Heart left ventricle (tissue), 16 donors: Measurements from ENCODE around the gene NEDD4L. TPM values are rescaled to one million over a fixed set of nuclear protein-coding genes. Genes with fewer than 3 reads are reported as not detected.

ENCODE experiments used
- ATAC-seq, 4 donors: fragments of 200-7000 bp; cut with Tn5 transposase; one replicate each; pipeline ENCODE4 v1.9.1; 2020 to 2022; ENCODE audit warnings: moderate library complexity in 4 of 4, mild to moderate bottlenecking in 3 of 4, moderate number of reproducible peaks in 1 of 4
- DNase-seq, 5 donors: peaks; one replicate each; pipeline ENCODE4 v3.0.0-alpha.2; 2020
- H3K27ac ChIP-seq, 12 donors: fragments of 200-600 bp; sonication (generic) in 4 of 12; one replicate each; pipeline versions ENCODE4 v1.5.0 to v1.8.0; 2016 to 2022; ENCODE audit warnings: mild to moderate bottlenecking in 2 of 12
- H3K27me3 ChIP-seq, 9 donors: fragments of 200-600 bp; sonication (generic) in 2 of 9; one replicate each; pipeline versions ENCODE4 v1.5.1 to v1.8.0; 2016 to 2022; ENCODE audit warnings: mild to moderate bottlenecking in 3 of 9
- H3K36me3 ChIP-seq, 9 donors: fragments of 200-600 bp; sonication (generic) in 2 of 9; one replicate each; pipeline versions ENCODE4 v1.5.0 to v1.8.0; 2018 to 2022; ENCODE audit warnings: mild to moderate bottlenecking in 2 of 9
- H3K4me1 ChIP-seq, 12 donors: fragments of 200-600 bp; sonication (generic) in 4 of 12; one replicate each; pipeline versions ENCODE4 v1.5.0 to v1.8.0; 2016 to 2022; ENCODE audit warnings: mild to moderate bottlenecking in 3 of 12
- H3K4me3 ChIP-seq, 12 donors: fragments of 200-600 bp; sonication (generic) in 4 of 12; one replicate each; pipeline versions ENCODE4 v1.5.0 to v1.8.0; 2017 to 2022; ENCODE audit warnings: mild to moderate bottlenecking in 9 of 12, moderate library complexity in 4 of 12
- H3K9me3 ChIP-seq, 12 donors: fragments of 200-600 bp; sonication (generic) in 4 of 12; one replicate each; pipeline versions ENCODE4 v1.5.0 to v1.8.0; 2016 to 2022; ENCODE audit warnings: mild to moderate bottlenecking in 1 of 12
- CTCF ChIP-seq, 12 donors: fragments of 200-600 bp; sonication (generic) in 4 of 12; IDR thresholded peaks; one replicate each; pipeline versions ENCODE4 v1.5.0 to v1.8.0; 2018 to 2022; ENCODE audit warnings: antibody characterized with exemption in 12 of 12, mild to moderate bottlenecking in 5 of 12
- POLR2A ChIP-seq, 2 donors: fragments of 450-650 bp; IDR thresholded peaks; one replicate each; pipeline ENCODE4 v1.6.1; 2017; ENCODE audit warnings: antibody characterized with exemption in 2 of 2, mild to moderate bottlenecking in 2 of 2, moderate library complexity in 2 of 2
- WGBS, 4 donors: extraction: QIAGEN DNeasy Blood & Tissue Kit in 2 of 4; methylation state at CpG; one replicate each; pipeline versions ENCODE4 v1.1.5 to v1.1.7; 2013 to 2018; 5-methylcytosine and 5-hydroxymethylcytosine counted together
- intact Hi-C, 10 donors: fragments of 100-400 bp; cut with DNase I; formaldehyde crosslinking; loops; one replicate each; pipeline versions ENCODE4 v1.11.1 to v1.14.2; 2022
- polyA plus RNA-seq, 2 donors: library from polyadenylated mRNA; stranded (reverse); fragments of 200-250 nt; gene quantifications; one replicate each; pipeline ENCODE4 v1.2.3, GENCODE V29; 2013
- total RNA-seq, 9 donors: library from RNA; depleted of rRNA in 2 of 9; stranded (reverse); fragments of >200 nt in 2 of 9; fragmentation: NEBNext Ultra II Directional in 3 of 9; extraction: Animal tissue kit (Norgen Biotek cat#: 25700) in 3 of 9; gene quantifications; one replicate each; pipeline versions ENCODE4 v1.1.0 to v1.2.4, GENCODE V29; 2016 to 2023
- donor health status: ischemic (EF 13 %, LVEDD 7.1; RV severe dilation, severe dysfunction).
- donor health status: healthy with polysubstance abuse.
- donor health status: DM: no; HTN: yes; CAD: no.
- donor health status: DM: no; HTN: no; CAD: no.
- donor health status: ischemic (EF 25% LVEDD 6.9; RV normal size, moderate dysfunction).
- donor health status: ischemic (EF 25% LVEDD 5.7; RV mildly dilated, moderate dysfunction).
- donor health status: healthy.
- donor health status: DM: yes; HTN: yes; CAD: no.
- donor health status: ischemic (EF 35%, LVEDD 5.7; RV mildly dilated, moderate dysfunction).
- donor health status: nonischemic (EF 11% LVEDD 7.7; RV severe dilation, severe dysfunction).
- donor health status: DM: yes; HTN: yes; CAD: no.
- donor health status: PGD.
- donor health status: ischemic (EF 29% LVEDD 5.4; RV normal size, mild dysfunction).
- donor health status: nonischemic (EF 23%, LVEDD 6.1; RV moderate dilation, normal function).

Gene NEDD4L
- total and polyA plus RNA-seq, 11 donors: 14.7 to 64.1 (median 51.7) TPM

- no peak overlapping the region for H3K4me3 ChIP-seq
- WGBS, 4 donors: 82 to 87% (median 84%) methylated on average over 5 of the region's 5 CpGs
- peaks cover 0 to 37% (median 6%) of the 10 kb centered on the region in 9 donors for H3K36me3 ChIP-seq
- no peak overlapping the region for H3K27ac ChIP-seq
- no peaks in the 10 kb centered on the region for H3K27me3 ChIP-seq
- ATAC-seq: no peak
- no peaks in the 10 kb centered on the region for H3K9me3 ChIP-seq
- intact Hi-C loops: loop anchor here in 2 of 10 donors (10.0 kb wide), 2 partner anchors 155 to 295 kb away; partner anchors contain the start of gene NEDD4L (in 1 of the 2)
- no peak for DNase-seq
- no peak for TF ChIP-seq POLR2A (IDR thresholded peaks at IDR 0.05)
- TF ChIP-seq CTCF (IDR thresholded peaks at IDR 0.05): no peak
- peaks cover 0 to 33% (median 11%) of the 10 kb centered on the region in 12 donors for H3K4me1 ChIP-seq
Observed at GRCh38 chr18:58339890-58340289, 295.9 kb downstream of the NEDD4L start.

DNA sequence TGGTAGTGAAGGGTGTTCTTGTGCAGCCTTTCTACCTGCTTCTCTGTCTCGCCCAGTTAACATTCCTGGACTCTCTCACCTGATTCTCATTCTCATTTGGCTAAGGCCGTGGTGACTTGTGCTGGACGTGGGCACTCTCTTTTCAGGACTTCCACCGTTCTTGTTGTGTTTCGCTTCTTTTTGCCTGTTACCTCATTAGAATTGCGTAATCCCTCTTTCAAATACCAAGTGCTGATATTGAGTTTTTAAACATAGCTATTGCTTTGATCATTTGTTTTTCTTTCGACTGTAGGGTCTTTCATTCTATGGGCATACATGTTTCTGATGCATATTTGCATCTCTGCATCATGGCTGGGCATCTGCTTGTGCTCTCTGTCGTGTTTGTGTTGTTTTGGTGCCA lies 297.9 kb downstream of the NEDD4L start:
- ATAC-seq (no peak), DNase-seq (no peak)
- H3K4me1 ChIP-seq: peaks cover 0 to 35% (median 11%) of the 10 kb centered on the region in 12 donors
- 79 to 86% (median 84%) methylated on average over 8 of the region's 8 CpGs for WGBS, 4 donors
- peaks cover 0 to 25% (median 0%) of the 10 kb centered on the region in 9 donors for H3K36me3 ChIP-seq
- no peaks in the 10 kb centered on the region for H3K9me3 ChIP-seq
- no peak overlapping the region for H3K4me3 ChIP-seq
- no peak overlapping the region for H3K27ac ChIP-seq
- TF ChIP-seq POLR2A (IDR thresholded peaks at IDR 0.05) (no peak), CTCF (IDR thresholded peaks at IDR 0.05) (no peak)
- H3K27me3 ChIP-seq: no peaks in the 10 kb centered on the region
- intact Hi-C loops: loop anchor here in 1 of 10 donors (10.0 kb wide), 1 partner anchor 153 kb away; no protein-coding TSS in a partner anchor

GRCh38 chr18:58344080-58344670 lies 300.1 kb downstream of the NEDD4L start:
- no peaks in the 10 kb centered on the region for H3K9me3 ChIP-seq
- intact Hi-C loops: loop anchor here in 1 of 10 donors (10.0 kb wide), 1 partner anchor 151 kb away; no protein-coding TSS in a partner anchor
- TF ChIP-seq POLR2A (IDR thresholded peaks at IDR 0.05) (no peak), CTCF (IDR thresholded peaks at IDR 0.05) (no peak)
- no peak overlapping the region for H3K4me3 ChIP-seq
- no peak for DNase-seq
- H3K27me3 ChIP-seq: no peaks in the 10 kb centered on the region
- WGBS, 4 donors: 77 to 78% (median 77%) methylated on average over 3 of the region's 3 CpGs
- H3K36me3 ChIP-seq: peaks cover 0 to 27% (median 0%) of the 10 kb centered on the region in 9 donors
- ATAC-seq: peak; percentile 27 to 67 (median 48)
- peaks cover 0 to 15% (median under 1%) of the 10 kb centered on the region in 12 donors for H3K4me1 ChIP-seq
- H3K27ac ChIP-seq: peak overlapping the region in 5 of 12 donors; percentile 10 to 32 (median 14)

DNA sequence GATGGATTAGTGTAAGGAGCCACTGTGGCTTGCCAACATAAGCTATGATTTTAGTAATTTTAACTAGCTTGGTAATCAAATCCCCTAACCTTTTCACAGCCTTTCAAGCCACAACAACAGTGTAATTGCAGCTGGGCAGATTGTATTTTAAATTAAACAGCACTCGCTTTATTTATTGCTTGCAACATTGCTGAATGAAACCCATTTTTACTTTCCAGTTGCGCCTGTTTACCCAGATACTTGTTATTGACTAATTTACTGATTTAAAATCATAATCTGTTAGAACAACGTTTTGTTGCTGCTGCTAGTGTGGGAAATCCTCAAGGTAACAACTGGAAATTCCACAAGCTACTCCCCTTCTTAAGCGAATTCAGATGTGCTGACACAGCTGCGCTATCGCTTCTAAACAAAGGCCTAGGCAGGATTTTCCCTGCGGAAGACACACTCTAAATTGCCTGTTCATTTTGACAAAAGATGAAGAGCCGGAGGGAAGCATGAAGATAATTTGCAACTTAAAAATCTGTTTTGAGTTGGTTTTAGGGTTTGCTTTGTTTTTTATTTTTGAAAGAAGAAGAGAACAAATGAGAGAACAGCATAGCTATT lies 300.9 kb downstream of the NEDD4L start:
- TF ChIP-seq CTCF (IDR thresholded peaks at IDR 0.05): no peak
- no peak for TF ChIP-seq POLR2A (IDR thresholded peaks at IDR 0.05)
- no peak for ATAC-seq
- no peak for DNase-seq
- intact Hi-C loops: loop anchor here in 1 of 10 donors (10.0 kb wide), 1 partner anchor 150 kb away; no protein-coding TSS in a partner anchor
- H3K9me3 ChIP-seq: no peaks in the 10 kb centered on the region
- H3K27me3 ChIP-seq: no peaks in the 10 kb centered on the region
- no peak overlapping the region for H3K4me3 ChIP-seq
- WGBS, 4 donors: 81 to 86% (median 84%) methylated on average over 8 of the region's 8 CpGs
- H3K36me3 ChIP-seq: peaks cover 0 to 35% (median 0%) of the 10 kb centered on the region in 9 donors
- peak overlapping the region in 5 of 12 donors; percentile 10 to 32 (median 14) for H3K27ac ChIP-seq
- peaks cover 0 to 16% (median 0%) of the 10 kb centered on the region in 12 donors for H3K4me1 ChIP-seq
